Measurements from ENCODE around the gene MCEMP1. TPM values are rescaled to one million over a fixed set of nuclear protein-coding genes. Genes with fewer than 3 reads are reported as not detected.
A peak's percentile ranks its signal among the peaks of the same experiment; 100 is the strongest.
"Not testable (repeated sequence)": the region's sequence is repeated elsewhere in the genome, so short reads cannot be mapped to it uniquely, and the experiment has no call there.

Gene MCEMP1
- total RNA-seq, 1 experiment from 2014 or later, result not detected

DNA sequence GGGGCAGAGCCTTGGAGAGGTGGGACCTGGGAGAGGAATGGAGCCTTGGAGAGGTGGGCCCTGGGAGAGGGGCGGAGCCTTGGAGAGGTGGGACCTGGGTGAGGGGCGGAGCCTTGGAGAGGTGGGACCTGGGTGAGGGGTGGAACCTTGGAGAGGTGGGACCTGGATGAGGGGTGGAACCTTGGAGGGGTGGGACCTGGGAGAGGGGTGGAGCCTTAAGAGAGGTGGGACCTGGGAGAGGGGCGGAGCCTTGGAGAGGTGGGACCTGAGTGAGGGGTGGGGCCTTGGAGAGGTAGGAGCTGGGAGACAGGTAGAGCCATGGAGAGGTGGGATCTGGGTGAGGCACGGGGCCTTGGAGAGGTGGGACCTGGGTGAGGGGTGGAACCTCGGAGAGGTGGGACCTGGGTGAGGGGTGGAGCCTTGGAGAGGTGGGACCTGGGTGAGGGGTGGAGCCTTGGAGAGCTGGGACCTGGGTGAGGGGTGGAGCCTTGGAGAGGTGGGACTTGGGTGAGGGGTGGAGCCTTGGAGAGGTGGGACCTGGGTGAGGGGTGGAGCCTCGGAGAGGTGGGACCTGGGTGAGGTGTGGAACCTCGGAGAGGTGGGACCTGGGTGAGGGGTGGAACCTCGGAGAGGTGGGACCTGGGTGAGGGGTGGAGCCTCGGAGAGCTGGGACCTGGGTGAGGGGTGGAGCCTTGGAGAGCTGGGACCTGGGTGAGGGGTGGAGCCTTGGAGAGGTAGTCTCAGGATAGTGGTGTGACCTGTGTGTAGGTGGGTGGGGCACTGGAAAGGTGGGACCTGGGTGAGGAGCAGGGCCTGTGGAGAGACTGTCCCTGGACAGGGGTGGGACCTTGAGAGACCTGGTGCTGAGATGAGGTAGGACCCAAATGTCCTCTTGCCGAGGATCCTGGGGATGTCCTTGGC is 33.0 kb upstream of the MCEMP1 start:
- DNase-seq (ENCODE audit: low read depth), result not testable (repeated sequence)

DNA sequence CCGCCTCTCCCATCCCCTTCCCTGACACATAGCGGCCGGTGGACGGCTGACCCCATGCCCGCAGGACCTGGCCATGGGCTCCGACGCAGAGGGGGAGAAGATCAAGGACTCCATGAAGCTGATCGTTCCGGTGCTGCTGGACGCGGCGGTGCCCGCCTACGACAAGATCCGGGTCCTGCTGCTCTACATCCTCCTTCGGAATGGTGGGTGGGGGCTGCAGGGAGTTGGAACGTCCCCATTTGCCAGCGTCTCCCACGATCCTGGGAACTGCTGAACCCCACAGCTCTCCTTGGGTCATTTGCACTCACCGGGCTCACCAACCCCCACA is 32.4 kb upstream of the MCEMP1 start:
- no peak for DNase-seq (ENCODE audit: low read depth)

DNA sequence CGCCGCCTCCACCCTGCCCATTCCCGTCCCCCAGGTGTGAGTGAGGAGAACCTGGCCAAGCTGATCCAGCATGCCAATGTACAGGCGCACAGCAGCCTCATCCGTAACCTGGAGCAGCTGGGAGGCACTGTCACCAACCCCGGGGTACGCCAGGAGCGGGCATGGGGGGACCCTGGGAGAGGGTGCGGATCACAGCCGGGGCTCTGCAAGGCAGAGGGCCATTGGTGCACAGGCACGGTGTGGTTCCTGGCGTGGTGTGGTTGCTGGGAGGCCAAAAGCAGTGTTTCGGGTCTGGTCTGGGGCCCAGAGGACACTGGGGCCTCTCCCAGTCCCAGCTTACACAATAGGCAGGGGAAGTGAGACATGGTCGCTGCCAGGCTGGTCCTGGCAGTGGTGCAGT is 31.7 kb upstream of the MCEMP1 start:
- no peak for DNase-seq (ENCODE audit: low read depth)

DNA sequence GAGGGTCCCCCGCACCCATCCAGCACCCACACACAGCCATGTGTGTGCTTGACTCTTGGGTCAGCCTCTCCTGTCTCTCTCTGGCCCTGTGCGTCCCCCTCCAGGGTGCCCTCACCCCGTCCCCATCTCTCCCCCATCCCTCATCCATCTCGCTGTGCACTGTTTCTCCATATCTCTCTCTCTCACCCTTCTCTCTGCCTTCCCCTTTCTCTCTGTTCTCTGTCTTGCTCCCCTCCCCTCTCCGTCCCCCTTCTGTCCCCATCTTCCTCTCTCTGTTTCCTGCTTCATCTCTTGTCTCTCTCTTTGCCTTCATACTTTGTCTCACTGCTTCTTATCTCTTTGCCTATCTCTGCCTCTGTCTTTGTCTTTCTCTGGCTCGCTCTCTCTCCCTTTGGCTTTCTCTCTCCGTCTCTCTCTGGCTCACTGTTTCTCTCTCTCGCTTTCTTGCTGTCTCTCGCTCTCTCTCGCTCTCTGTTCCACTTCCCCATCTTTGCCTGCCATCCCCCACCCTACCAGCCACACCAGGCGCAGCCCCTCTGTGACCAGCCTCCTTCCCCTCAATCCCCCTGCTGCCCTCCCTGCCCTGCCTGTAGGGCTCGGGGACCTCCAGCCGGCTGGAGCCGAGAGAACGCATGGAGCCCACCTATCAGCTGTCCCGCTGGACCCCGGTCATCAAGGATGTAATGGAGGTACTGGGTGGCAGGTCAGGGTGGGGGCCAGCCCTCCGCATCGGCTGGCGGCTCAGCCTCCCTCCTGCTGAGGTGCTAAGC is 31.0 kb upstream of the MCEMP1 start:
- DNase-seq (ENCODE audit: low read depth), result no peak

DNA sequence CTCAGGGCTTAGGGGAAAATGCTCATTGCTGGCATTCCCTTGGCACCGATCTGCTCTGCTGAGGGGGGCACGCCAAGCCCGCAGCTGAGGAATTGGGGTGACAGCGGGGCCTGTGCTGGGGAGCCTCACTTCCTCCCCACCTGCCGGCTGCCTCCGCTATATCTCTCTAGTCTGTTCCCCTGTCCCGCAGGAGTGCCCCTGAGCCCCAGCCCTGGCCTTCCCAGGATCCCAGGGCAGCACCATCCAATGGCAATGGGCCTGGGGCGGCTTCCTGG is 30.5 kb upstream of the MCEMP1 start:
- DNase-seq (ENCODE audit: low read depth), result no peak

DNA sequence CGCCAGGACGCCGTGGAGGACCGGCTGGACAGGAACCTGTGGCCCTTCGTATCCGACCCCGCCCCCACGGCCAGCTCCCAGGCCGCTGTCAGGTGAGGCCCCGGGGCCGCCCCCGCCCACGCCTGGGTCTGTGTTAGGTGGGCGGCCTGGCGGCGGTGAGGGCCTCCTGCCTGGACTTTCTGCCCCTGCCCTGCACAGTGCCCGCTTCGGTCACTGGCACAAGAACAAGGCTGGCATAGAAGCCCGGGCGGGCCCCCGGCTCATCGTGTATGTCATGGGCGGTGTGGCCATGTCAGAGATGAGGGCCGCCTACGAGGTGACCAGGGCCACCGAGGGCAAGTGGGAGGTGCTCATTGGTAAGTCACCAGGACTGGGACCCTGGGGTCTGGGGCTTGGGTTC is 29.7 kb upstream of the MCEMP1 start:
- DNase-seq (ENCODE audit: low read depth), result no peak

DNA sequence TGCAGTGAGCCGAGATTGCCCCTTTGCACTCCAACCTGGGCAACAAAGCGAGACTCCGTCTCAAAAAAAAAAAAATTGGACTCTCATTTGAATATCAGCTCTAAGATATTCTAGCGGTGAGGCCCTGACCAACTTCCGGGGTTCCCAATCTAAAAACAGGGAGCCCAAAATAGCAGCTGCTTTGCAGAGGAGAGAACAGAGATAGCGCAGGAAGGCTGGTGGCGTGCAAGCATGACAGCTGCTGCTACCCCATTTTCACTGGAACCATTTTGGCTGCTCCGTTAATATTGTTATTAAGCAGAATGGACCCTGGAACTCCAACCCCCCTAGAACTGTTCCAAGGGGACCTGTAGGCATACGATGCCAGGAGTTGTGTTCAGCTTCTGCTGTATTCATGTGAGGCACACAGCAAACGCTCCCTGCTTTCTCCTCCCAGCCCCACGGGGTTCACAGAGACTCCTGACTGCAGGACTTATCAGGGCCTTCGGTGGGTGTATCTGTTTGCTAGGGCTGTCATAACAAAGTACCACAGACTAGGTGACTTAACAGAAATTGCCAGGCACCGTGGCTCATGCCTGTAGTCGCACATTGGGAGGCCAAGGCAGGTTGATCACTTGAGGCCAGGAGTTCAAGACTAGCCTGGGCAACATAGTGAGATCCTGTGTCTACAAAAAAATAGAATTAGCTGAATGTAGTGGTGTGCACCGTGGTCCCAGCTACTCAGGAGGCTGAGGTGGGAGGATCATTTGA is 28.4 kb upstream of the MCEMP1 start:
- DNase-seq (ENCODE audit: low read depth), result no peak

DNA sequence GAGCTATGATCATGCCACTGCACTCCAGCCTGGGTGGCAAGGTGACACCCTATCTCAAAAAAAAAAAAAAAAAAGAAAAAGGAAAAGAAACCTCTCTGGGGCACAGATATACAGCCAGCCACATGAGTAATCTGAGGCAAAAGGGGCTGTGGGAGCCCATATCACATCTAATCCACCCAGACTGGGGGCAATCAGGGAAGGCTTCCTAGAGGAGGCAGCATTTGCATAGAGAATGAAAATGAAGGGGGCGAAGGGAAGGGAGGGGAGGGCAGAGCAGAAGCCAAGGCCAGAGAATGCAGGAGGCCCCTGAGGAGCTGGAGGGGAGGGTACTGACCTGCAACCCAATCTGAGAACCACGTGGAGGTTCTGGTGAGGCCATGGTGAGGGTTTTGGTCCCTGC is 26.7 kb upstream of the MCEMP1 start:
- no peak for DNase-seq (ENCODE audit: low read depth)

DNA sequence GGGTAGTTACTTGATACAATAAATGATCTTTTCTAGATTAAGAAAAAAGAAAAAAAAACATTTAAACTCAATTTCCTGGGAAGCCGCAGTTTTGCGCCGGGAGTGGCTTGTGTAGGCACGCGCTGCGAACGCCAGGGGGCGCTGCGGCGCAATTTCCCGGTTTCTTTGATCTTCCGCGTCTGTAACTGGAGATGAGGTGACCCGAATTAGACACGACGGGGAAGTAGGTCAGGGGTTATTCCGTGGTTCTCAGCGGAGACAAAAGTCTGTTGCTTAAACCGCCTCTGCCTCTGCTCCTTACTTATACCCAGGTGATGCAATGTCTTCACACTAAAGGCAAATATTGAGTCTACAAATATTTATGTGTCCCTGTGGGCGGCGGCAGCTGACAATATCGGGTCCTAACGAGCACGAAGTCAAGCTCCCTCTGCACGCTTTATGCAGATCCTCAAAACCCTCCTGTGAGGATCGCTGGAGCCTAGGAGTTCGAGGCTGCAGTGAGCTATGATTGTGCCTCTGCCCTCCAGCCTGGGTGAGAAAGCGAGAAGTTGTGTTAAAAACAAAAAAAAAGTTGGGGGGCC is 24.7 kb upstream of the MCEMP1 start:
- DNase-seq (ENCODE audit: low read depth), result peak; percentile 67

DNA sequence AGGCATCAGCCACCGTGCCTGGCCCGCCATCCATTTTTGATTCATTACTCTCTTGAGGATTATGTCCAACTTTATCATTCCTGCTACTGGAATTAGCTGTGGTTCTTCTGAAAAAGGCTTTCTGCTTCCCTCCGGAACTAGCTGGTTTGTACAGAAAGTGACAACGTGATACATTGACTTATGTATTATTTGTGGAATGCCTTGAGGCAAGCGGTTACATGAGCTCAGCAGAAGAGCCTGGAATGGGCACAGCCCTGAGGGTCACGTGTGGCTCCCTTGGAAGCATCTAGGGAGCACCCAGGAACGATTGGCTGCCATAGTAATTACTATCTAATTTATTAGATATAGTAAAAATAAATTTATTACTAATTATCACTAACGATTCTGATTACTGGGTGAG is 22.5 kb upstream of the MCEMP1 start:
- peak; percentile 29 for DNase-seq (ENCODE audit: low read depth)

DNA sequence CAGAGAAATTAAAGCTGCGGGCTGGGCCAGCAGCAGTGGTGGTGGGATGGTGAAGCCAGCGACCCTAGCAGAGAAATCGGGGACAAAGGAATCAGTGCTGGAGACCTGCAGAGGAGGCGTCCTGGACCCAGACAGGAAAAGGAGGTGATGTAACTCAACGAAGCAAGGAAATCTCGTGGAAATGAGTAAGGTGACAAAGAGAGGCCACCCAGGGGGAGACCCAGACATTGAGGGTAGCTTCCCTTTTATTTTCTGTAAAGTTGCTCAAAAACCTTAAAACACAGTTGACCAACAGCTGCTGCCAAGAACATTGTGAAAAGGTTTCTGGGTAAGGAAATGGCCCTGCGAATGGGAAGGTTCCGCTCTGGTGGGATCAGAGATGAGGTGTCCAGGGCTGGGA is 21.3 kb upstream of the MCEMP1 start:
- no peak for DNase-seq (ENCODE audit: low read depth)

DNA sequence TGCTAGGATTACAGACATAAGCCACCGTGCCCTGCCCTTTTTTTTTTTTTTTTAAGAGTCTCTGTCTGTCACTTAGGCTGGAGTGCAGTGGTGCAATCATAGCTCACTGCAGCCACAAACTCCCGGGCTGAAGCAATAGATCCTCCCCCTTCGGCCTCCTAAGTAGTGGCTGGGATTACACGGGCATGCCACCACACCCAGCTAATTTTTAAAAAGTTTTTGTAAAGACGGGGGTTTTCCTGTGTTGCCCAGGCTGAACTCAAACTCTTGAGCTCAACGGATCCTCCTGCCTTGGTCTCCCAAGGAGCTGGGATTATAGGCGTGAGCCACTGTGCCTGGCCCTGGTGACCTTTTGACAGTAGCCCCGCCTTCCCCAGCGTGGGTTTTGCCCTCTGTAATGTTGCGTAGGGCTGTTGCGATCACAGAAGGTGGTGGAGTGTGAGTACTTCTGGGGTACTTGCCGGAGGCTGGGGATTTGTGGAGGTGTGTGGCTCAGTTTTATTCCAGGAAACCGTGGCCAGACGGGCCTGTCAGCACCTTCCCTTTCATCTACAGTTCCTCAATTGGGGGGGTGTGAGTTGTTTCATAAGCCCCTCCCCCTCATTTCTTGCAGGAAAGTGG is 19.6 kb upstream of the MCEMP1 start:
- no peak for DNase-seq (ENCODE audit: low read depth)

DNA sequence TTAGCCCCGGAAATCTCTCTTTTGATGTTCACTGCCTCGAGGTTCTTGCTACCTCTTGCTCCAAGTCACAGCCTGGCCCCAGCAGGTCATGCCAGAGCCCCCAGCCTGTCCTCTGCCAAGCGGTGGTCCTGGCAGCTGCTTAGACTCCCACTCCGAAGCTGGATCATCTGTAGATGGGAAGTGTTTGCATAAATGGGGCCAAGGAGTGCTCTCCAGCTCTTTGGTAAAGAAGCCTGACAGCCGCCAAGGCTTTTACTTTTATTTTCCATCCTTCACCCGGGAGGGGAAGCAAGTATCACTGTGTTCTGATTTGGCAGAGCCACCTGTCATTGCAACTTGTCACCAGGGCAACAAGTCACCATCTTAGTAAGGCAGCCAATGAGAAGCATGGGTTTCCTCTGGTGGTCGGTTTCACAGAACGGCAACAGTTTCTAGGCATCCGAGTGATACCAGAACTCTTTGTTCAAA is 18.6 kb upstream of the MCEMP1 start:
- peak; percentile 13 for DNase-seq (ENCODE audit: low read depth)

DNA sequence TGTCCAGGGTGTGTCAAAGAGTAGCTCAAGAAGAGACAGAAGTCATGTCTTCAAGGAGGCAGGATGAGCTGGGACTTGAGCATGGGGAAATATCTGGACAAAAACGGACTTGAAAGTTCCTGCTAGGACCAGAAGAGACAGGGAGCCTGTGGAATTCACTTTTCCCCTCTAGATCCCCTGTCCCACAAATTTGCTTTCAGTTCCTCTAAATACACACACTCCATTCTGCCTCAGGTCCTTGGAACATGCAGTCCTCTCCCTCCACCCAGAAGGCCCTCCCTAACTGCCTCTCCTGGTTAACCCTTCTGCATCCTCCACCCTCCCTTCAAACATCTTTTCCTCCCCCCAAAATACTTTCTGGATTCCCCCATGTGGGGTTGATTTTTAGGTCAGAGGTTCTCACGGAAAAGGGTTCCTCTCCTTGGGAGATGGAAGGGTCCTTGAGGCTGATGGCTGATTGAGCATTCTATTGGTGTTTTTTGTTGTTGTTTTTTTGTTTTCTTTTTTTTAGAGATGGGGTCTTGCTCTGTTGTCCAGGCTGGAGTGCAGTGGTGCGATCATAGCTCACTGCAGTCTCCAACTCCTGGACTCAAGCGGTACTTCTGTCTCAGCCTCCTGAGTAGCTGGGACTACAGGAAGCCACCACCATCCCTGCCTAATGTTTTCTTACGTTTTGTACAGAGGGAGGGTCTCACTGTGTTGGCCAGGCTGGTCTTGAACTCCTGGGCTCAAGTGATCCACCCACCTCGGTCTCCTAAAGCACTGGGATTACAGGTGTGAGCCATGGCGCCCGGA is 14.9 kb upstream of the MCEMP1 start:
- DNase-seq (ENCODE audit: low read depth), result no peak

DNA sequence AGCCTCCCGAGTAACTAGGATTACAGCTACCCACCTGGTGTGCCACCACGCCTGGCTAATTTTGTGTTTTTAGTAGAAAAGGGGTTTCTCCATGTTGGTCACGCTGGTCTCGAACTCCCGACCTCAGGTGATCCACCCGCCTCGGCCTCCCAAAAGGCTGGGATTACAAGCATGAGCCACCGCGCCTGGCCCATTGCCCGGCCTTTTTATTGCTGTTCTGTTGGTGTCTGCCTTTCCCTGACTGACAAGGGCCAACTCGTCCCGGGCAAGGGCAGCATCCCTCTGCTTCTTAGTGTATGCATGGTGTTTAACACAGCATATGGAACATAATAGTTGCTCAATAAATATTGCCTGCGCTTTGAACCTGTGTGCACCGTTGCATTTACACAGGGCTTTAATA is 14.2 kb upstream of the MCEMP1 start:
- no peak for DNase-seq (ENCODE audit: low read depth)

DNA sequence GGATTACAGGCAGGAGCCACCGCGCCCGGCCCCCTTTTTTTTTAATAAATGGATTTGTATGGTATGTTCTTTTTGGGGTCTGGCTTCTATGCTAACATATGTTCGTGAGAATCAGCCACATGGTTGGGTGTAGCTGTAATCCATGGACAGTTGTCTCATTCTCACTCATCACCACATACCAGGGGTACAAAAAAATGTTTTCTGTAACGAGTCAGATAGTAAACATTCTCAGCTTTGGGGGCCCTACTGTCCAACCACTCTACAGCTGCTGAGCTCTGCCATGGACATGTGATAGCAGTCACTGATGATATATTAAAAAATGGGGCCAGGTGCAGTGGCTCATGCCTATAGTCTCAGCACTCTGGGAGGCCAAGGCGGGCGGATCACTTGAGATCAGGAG is 13.2 kb upstream of the MCEMP1 start:
- peak; percentile 77 for DNase-seq (ENCODE audit: low read depth)

DNA sequence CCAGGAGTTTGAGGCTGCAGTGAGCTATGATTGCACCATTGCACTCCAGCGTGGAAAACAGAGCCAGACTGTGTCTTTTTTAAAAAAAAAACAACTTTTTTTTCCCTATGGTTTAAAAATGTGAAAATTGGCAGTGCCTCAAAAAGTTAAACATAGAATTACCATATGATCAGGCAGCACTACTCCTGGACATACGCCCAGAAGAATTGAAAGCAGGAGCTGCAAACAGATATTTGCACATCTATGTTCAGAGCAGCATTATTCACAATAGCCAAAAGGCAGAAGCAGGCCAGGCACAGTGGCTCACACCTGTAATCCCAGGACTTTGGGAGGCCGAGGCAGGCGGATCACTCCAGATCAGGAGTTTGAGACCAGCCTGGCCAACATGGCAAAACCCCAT is 11.8 kb upstream of the MCEMP1 start:
- DNase-seq (ENCODE audit: low read depth), result no peak

DNA sequence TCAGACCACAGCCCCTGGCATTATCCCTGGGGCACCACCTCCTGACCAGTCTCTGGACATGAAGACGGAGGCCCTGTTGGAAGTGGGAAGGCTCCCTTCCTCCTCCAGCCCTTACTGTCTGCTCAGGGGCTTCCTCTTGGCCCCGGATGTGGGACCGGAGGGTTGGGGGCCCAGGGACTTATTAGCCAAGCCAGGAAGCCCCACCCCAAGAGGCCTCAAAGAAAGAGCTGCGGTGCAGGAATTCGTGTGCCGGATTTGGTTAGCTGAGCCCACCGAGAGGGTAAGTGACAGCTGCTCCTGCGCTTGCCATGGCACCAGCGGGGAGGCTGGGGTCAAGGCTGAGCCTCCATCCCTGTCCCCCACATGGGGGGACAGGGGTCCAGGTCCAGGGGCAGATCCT is 8.0 kb upstream of the MCEMP1 start, which contains the start of gene RETN:
Gene RETN (plus strand): TSS at position 208 of the 400 bp plus-strand sequence. CDS start 278 bp downstream, outside the sequence.
- DNase-seq (ENCODE audit: low read depth), result no peak

DNA sequence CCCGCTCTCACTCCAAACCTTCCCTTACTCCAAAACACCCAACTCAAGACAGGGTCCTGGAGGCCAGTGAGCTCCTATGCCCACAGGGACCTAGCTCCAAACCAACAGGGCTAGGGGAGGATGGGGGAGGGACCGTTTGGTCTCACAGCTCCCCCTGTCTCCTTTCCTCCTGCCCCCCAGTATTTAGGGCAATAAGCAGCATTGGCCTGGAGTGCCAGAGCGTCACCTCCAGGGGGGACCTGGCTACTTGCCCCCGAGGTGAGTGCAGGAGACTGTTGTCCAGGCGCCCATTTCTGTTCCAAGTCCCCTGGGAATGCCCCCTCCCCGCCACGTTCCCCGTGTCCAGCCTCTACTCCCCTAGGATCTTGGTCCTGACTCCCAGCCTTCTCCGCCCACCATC is 7.2 kb upstream of the MCEMP1 start:
- DNase-seq (ENCODE audit: low read depth), result no peak

DNA sequence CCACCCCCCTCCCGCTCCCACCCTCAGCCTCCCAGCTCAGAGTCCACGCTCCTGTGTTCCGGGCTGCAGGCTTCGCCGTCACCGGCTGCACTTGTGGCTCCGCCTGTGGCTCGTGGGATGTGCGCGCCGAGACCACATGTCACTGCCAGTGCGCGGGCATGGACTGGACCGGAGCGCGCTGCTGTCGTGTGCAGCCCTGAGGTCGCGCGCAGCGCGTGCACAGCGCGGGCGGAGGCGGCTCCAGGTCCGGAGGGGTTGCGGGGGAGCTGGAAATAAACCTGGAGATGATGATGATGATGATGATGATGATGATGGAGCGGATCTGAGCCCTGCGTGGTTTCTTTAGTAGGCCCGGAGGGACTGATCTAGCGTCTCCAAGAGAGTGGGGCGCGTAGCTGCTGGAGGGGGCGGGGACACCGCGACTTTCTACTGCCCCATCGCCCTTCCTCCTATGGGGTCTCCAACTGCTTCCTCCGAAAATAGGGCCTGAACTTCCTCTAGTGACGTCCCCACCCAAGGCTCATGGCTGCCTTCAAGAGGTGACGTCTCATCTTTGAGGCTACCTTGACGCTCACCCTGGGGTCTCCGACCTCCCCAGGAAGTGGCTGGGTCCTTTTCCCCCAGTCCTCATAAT is 6.6 kb upstream of the MCEMP1 start:
- no peak for DNase-seq (ENCODE audit: low read depth)

All from LHCN-M2 (cell line).